WTC11 (cell line): Measurements from ENCODE around the gene ZNRF2. TPM values are rescaled to one million over a fixed set of nuclear protein-coding genes. Genes with fewer than 3 reads are reported as not detected.

Source experiments
- ATAC-seq: fragments of 200-7000 bp; cut with Tn5 transposase; 2 replicates; pipeline ENCODE4 v1.10.0; 2021; ENCODE audit warnings: mild to moderate bottlenecking, moderate library complexity
- CTCF ChIA-PET: fragments of 300-600 bp; sonication (Branson Sonifier 250); formaldehyde crosslinking; loops from one replicate; lab custom pipeline; 2021; ENCODE audit warnings: antibody characterized with exemption; lab: Charles Lee
- POLR2A ChIA-PET: fragments of 350-600 bp; sonication (Branson Sonifier 250); formaldehyde crosslinking; loops from one replicate; lab custom pipeline; 2021; ENCODE audit warnings: antibody characterized with exemption; lab: Charles Lee
- DNase-seq: peaks from one replicate; pipeline ENCODE4 v3.0.0; 2021; ENCODE audit warnings: low spot score
- H3K27ac Mint-ChIP-seq: 2 replicates; pipeline ENCODE4 v1.8.0; 2021; ENCODE audit warnings: mixed read lengths
- H3K27me3 Mint-ChIP-seq: 2 replicates; pipeline ENCODE4 v1.8.0; 2021; ENCODE audit warnings: low read depth, mild to moderate bottlenecking, moderate library complexity, mixed read lengths
- H3K36me3 Mint-ChIP-seq: 2 replicates; pipeline ENCODE4 v1.8.0; 2021; ENCODE audit warnings: mixed read lengths
- H3K4me1 Mint-ChIP-seq: 2 replicates; pipeline ENCODE4 v1.8.0; 2022; ENCODE audit warnings: mixed read lengths
- H3K4me3 Mint-ChIP-seq: 2 replicates; pipeline ENCODE4 v1.8.0; 2021; ENCODE audit warnings: mild to moderate bottlenecking, moderate library complexity, mixed read lengths
- H3K9me3 Mint-ChIP-seq: 2 replicates; pipeline ENCODE4 v1.8.0; 2021; ENCODE audit warnings: mixed read lengths
- CBFB ChIP-seq: sonication (generic); formaldehyde crosslinking; IDR thresholded peaks from 2 replicates; pipeline ENCODE4 v1.8.1; 2022; ENCODE audit warnings: mild to moderate bottlenecking, low read depth, missing genetic modification reagents
- CREB1 ChIP-seq: sonication (generic); formaldehyde crosslinking; IDR thresholded peaks from 2 replicates; pipeline ENCODE4 v1.8.0; 2023; ENCODE audit warnings: mild to moderate bottlenecking, missing genetic modification reagents
- IRF2 ChIP-seq: sonication (generic); formaldehyde crosslinking; IDR thresholded peaks from 2 replicates; pipeline ENCODE4 v1.8.0; 2022; ENCODE audit warnings: low read depth, missing genetic modification reagents, borderline replicate concordance
- MXD4 ChIP-seq: fragments of 250-450 bp; sonication (Bioruptor Pico); IDR thresholded peaks from 2 replicates; pipeline ENCODE4 v1.8.0; 2021; ENCODE audit warnings: mild to moderate bottlenecking, moderate library complexity, borderline replicate concordance
- MYBL2 ChIP-seq: sonication (generic); formaldehyde crosslinking; IDR thresholded peaks from 2 replicates; pipeline ENCODE4 v1.8.1; 2023; ENCODE audit warnings: mild to moderate bottlenecking, moderate library complexity, missing genetic modification reagents
- NR1H2 ChIP-seq: sonication (generic); formaldehyde crosslinking; IDR thresholded peaks from 2 replicates; pipeline ENCODE4 v1.9.0; 2021; ENCODE audit warnings: mild to moderate bottlenecking, moderate library complexity, missing genetic modification reagents
- NR3C1 ChIP-seq: sonication (generic); formaldehyde crosslinking; conservative IDR thresholded peaks from 2 replicates; pipeline ENCODE4 v1.8.1; 2023; ENCODE audit warnings: low read depth, mild to moderate bottlenecking, missing genetic modification reagents
- OVOL2 ChIP-seq: fragments of 250-450 bp; sonication (Bioruptor Pico); IDR thresholded peaks from 2 replicates; pipeline ENCODE4 v1.9.0; 2021; ENCODE audit warnings: mild to moderate bottlenecking, borderline replicate concordance
- SOX15 ChIP-seq: fragments of 250-450 bp; sonication (Bioruptor Pico); IDR thresholded peaks from 2 replicates; pipeline ENCODE4 v1.9.0; 2021; ENCODE audit warnings: mild to moderate bottlenecking
- TCF7 ChIP-seq: sonication (generic); formaldehyde crosslinking; IDR thresholded peaks from 2 replicates; pipeline ENCODE4 v1.8.0; 2022; ENCODE audit warnings: mild to moderate bottlenecking, low read depth, missing genetic modification reagents, moderate library complexity
- TEAD4 ChIP-seq: sonication (generic); formaldehyde crosslinking; IDR thresholded peaks from 2 replicates; pipeline ENCODE4 v1.8.0; 2022; ENCODE audit warnings: mild to moderate bottlenecking, missing genetic modification reagents
- ZNF138 ChIP-seq: sonication (generic); formaldehyde crosslinking; conservative IDR thresholded peaks from 2 replicates; pipeline ENCODE4 v1.8.1; 2022; ENCODE audit warnings: mild to moderate bottlenecking, moderate library complexity, missing genetic modification reagents
- ZNF232 ChIP-seq: sonication (generic); formaldehyde crosslinking; IDR thresholded peaks from 2 replicates; pipeline ENCODE4 v1.8.0; 2022; ENCODE audit warnings: mild to moderate bottlenecking, missing genetic modification reagents
- total RNA-seq: library from RNA; stranded (reverse); gene quantifications from 3 replicates; pipeline ENCODE4 v1.2.3, GENCODE V29; 2021
- TF ChIP-seq, protein P1 (sequence below): sonication (generic); formaldehyde crosslinking; IDR thresholded peaks from 2 replicates; pipeline ENCODE4 v1.8.0; 2023; ENCODE audit warnings: mild to moderate bottlenecking, missing genetic modification reagents
- TF ChIP-seq, protein P2 (sequence below): fragments of 250-450 bp; sonication (Bioruptor Pico); IDR thresholded peaks from 2 replicates; pipeline ENCODE4 v1.9.0; 2021; ENCODE audit warnings: mild to moderate bottlenecking
- TF ChIP-seq, protein P3 (sequence below): fragments of 250-450 bp; sonication (Bioruptor Pico); IDR thresholded peaks from 2 replicates; pipeline ENCODE4 v2.1.2; 2022; ENCODE audit warnings: mild to moderate bottlenecking, moderate library complexity
- TF ChIP-seq, protein P4 (sequence below): fragments of 250-450 bp; sonication (Bioruptor Pico); IDR thresholded peaks from 2 replicates; pipeline ENCODE4 v1.8.0; 2021; ENCODE audit warnings: mild to moderate bottlenecking
- TF ChIP-seq, protein P5 (sequence below): sonication (generic); formaldehyde crosslinking; IDR thresholded peaks from 2 replicates; pipeline ENCODE4 v1.8.0; 2023; ENCODE audit warnings: missing genetic modification reagents, mild to moderate bottlenecking, borderline replicate concordance
- TF ChIP-seq, protein P6 (sequence below): sonication (generic); formaldehyde crosslinking; IDR thresholded peaks from 2 replicates; pipeline ENCODE4 v1.8.0; 2022; ENCODE audit warnings: missing genetic modification reagents

The ZNRF2 gene
- total RNA-seq, 1 experiment from 2014 or later, result 18.2 TPM

DNA sequence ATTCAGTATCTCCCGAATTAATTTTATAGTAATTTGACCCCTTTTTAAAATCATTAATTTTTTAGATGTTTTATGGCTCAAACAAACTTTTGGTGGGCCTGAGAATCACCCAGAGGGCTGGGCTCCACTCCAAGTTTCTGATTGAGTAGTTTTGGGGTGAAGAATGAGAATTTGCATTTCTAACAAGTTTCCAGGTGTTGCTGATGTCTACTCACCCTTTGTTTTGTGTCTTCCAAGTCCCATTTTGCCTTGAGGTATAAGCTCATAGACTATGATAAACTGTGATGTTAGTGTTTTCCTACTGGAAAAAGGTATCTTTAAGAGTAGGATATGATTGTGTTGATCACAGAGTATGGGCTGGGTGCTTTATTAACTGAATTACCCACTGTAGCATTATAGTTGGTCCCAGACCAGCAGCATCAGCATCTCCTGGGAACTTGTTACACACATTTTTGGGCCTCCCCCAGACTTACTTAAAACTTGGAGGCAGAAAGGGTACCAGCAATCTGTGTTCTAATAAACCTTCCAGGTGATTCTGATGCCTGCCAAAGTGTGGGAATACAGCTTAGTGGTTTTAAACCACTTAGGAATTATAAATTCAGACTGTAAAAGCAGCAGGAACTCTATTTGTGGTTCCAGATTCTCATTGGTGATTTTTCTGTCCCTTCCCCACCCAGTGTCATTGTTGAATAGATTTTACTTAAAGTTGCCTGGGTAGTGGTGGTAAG, 19.1 kb downstream of the ZNRF2 start (continued):
- TF ChIP-seq, protein P1, sequence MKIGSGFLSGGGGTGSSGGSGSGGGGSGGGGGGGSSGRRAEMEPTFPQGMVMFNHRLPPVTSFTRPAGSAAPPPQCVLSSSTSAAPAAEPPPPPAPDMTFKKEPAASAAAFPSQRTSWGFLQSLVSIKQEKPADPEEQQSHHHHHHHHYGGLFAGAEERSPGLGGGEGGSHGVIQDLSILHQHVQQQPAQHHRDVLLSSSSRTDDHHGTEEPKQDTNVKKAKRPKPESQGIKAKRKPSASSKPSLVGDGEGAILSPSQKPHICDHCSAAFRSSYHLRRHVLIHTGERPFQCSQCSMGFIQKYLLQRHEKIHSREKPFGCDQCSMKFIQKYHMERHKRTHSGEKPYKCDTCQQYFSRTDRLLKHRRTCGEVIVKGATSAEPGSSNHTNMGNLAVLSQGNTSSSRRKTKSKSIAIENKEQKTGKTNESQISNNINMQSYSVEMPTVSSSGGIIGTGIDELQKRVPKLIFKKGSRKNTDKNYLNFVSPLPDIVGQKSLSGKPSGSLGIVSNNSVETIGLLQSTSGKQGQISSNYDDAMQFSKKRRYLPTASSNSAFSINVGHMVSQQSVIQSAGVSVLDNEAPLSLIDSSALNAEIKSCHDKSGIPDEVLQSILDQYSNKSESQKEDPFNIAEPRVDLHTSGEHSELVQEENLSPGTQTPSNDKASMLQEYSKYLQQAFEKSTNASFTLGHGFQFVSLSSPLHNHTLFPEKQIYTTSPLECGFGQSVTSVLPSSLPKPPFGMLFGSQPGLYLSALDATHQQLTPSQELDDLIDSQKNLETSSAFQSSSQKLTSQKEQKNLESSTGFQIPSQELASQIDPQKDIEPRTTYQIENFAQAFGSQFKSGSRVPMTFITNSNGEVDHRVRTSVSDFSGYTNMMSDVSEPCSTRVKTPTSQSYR (CRISPR knock-in tag), result no peak
- TF ChIP-seq NR3C1 (no peak), ZNF138 (CRISPR knock-in tag) (no peak), MXD4 (CRISPR knock-in tag) (no peak), NR1H2 (no peak), IRF2 (CRISPR knock-in tag) (no peak), TCF7 (CRISPR knock-in tag) (no peak), SOX15 (CRISPR knock-in tag) (no peak)
- TF ChIP-seq, protein P2, sequence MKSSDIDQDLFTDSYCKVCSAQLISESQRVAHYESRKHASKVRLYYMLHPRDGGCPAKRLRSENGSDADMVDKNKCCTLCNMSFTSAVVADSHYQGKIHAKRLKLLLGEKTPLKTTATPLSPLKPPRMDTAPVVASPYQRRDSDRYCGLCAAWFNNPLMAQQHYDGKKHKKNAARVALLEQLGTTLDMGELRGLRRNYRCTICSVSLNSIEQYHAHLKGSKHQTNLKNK (CRISPR knock-in tag), result no peak

DNA sequence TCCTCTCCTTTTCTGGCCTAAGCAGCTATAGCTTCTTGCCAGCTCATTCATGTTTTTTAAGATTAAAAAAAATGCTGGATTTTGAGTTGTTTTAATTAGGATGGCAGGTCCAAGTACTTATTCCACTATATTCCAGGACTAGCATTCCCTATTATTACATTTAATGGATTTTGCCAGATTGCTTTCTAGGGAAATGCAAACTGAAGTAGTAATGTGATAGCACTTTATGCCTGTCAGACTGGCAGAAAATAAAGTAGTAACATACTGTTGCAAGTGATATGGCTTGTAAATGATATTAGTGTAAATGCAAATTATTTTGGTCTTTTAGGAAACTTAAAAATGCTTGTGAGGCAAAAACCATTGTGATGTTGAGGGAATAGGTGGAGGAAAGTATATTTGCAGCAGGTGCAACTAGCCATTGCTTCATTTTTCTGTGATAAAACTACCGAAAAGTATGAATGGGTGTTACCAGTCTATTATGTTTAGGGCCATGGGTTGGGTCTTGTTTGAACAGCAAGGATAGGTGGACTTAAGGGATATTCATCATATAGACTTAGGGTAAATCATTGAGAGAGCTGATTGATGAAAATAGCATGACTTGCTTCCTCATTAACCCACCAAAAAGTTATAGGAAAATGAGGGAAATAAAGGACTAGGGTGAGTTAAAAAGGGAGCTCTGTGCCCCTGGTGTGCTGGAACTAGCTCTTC, 19.9 kb downstream of the ZNRF2 start:
- no peak for DNase-seq
- TF ChIP-seq TCF7 (CRISPR knock-in tag), result no peak
- no peak for TF ChIP-seq CREB1 (CRISPR knock-in tag)
- no peak for TF ChIP-seq TEAD4
- no peak for TF ChIP-seq CBFB (CRISPR knock-in tag)
- TF ChIP-seq, protein P3, sequence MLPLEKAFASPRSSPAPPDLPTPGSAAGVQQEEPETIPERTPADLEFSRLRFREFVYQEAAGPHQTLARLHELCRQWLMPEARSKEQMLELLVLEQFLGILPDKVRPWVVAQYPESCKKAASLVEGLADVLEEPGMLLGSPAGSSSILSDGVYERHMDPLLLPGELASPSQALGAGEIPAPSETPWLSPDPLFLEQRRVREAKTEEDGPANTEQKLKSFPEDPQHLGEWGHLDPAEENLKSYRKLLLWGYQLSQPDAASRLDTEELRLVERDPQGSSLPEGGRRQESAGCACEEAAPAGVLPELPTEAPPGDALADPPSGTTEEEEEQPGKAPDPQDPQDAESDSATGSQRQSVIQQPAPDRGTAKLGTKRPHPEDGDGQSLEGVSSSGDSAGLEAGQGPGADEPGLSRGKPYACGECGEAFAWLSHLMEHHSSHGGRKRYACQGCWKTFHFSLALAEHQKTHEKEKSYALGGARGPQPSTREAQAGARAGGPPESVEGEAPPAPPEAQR, result no peak
- TF ChIP-seq, protein P4, sequence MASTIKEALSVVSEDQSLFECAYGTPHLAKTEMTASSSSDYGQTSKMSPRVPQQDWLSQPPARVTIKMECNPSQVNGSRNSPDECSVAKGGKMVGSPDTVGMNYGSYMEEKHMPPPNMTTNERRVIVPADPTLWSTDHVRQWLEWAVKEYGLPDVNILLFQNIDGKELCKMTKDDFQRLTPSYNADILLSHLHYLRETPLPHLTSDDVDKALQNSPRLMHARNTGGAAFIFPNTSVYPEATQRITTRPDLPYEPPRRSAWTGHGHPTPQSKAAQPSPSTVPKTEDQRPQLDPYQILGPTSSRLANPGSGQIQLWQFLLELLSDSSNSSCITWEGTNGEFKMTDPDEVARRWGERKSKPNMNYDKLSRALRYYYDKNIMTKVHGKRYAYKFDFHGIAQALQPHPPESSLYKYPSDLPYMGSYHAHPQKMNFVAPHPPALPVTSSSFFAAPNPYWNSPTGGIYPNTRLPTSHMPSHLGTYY, result no peak
- TF ChIP-seq, protein P5, sequence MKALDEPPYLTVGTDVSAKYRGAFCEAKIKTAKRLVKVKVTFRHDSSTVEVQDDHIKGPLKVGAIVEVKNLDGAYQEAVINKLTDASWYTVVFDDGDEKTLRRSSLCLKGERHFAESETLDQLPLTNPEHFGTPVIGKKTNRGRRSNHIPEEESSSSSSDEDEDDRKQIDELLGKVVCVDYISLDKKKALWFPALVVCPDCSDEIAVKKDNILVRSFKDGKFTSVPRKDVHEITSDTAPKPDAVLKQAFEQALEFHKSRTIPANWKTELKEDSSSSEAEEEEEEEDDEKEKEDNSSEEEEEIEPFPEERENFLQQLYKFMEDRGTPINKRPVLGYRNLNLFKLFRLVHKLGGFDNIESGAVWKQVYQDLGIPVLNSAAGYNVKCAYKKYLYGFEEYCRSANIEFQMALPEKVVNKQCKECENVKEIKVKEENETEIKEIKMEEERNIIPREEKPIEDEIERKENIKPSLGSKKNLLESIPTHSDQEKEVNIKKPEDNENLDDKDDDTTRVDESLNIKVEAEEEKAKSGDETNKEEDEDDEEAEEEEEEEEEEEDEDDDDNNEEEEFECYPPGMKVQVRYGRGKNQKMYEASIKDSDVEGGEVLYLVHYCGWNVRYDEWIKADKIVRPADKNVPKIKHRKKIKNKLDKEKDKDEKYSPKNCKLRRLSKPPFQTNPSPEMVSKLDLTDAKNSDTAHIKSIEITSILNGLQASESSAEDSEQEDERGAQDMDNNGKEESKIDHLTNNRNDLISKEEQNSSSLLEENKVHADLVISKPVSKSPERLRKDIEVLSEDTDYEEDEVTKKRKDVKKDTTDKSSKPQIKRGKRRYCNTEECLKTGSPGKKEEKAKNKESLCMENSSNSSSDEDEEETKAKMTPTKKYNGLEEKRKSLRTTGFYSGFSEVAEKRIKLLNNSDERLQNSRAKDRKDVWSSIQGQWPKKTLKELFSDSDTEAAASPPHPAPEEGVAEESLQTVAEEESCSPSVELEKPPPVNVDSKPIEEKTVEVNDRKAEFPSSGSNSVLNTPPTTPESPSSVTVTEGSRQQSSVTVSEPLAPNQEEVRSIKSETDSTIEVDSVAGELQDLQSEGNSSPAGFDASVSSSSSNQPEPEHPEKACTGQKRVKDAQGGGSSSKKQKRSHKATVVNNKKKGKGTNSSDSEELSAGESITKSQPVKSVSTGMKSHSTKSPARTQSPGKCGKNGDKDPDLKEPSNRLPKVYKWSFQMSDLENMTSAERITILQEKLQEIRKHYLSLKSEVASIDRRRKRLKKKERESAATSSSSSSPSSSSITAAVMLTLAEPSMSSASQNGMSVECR, result no peak
- no peak for TF ChIP-seq MYBL2 (CRISPR knock-in tag)
- TF ChIP-seq, protein P6, sequence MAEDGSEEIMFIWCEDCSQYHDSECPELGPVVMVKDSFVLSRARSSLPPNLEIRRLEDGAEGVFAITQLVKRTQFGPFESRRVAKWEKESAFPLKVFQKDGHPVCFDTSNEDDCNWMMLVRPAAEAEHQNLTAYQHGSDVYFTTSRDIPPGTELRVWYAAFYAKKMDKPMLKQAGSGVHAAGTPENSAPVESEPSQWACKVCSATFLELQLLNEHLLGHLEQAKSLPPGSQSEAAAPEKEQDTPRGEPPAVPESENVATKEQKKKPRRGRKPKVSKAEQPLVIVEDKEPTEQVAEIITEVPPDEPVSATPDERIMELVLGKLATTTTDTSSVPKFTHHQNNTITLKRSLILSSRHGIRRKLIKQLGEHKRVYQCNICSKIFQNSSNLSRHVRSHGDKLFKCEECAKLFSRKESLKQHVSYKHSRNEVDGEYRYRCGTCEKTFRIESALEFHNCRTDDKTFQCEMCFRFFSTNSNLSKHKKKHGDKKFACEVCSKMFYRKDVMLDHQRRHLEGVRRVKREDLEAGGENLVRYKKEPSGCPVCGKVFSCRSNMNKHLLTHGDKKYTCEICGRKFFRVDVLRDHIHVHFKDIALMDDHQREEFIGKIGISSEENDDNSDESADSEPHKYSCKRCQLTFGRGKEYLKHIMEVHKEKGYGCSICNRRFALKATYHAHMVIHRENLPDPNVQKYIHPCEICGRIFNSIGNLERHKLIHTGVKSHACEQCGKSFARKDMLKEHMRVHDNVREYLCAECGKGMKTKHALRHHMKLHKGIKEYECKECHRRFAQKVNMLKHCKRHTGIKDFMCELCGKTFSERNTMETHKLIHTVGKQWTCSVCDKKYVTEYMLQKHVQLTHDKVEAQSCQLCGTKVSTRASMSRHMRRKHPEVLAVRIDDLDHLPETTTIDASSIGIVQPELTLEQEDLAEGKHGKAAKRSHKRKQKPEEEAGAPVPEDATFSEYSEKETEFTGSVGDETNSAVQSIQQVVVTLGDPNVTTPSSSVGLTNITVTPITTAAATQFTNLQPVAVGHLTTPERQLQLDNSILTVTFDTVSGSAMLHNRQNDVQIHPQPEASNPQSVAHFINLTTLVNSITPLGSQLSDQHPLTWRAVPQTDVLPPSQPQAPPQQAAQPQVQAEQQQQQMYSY (CRISPR knock-in tag), result no peak
- no peak for TF ChIP-seq ZNF232 (CRISPR knock-in tag)
- no peak for TF ChIP-seq OVOL2
- ChIA-PET POLR2A (no interaction called here), CTCF (no interaction called here)
- Mint-ChIP-seq H3K27ac (no peak overlapping the region), H3K27me3 (no peaks in the 10 kb centered on the region), H3K9me3 (no peaks in the 10 kb centered on the region), H3K4me1 (peaks cover 49% of the 10 kb centered on the region), H3K4me3 (no peak overlapping the region), H3K36me3 (no peaks in the 10 kb centered on the region)
- ATAC-seq, result no peak
